HFF-Myc (cell line): ENCODE measurements around the gene RRAGC.

Experiments used
- DNase-seq: peaks from one replicate; pipeline ENCODE4 v3.0.0-alpha.2; 2011; ENCODE audit warnings: low read depth; ENCODE audit errors: extremely low read depth
- H3K4me3 ChIP-seq: replicated peaks from 2 replicates; pipeline ENCODE4 v1.5.1; 2011; ENCODE audit warnings: low read depth, mild to moderate bottlenecking, control low read depth, low read length
- TF ChIP-seq, protein P1 (sequence below): IDR thresholded peaks from 2 replicates; pipeline ENCODE4 v1.5.1; 2012; ENCODE audit warnings: mild to moderate bottlenecking, low read depth, low read length, control low read depth; ENCODE audit errors: missing control alignments

RRAGC gene, protein sequence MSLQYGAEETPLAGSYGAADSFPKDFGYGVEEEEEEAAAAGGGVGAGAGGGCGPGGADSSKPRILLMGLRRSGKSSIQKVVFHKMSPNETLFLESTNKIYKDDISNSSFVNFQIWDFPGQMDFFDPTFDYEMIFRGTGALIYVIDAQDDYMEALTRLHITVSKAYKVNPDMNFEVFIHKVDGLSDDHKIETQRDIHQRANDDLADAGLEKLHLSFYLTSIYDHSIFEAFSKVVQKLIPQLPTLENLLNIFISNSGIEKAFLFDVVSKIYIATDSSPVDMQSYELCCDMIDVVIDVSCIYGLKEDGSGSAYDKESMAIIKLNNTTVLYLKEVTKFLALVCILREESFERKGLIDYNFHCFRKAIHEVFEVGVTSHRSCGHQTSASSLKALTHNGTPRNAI

GRCh38 chr1:38859561-38860453 lies at the start of gene RRAGC:
RRAGC (minus strand) TSS chr1:38859772; CDS start chr1:38859646, 126 bp downstream.
- DNase-seq, result peak; percentile 85
- TF ChIP-seq, protein P1, sequence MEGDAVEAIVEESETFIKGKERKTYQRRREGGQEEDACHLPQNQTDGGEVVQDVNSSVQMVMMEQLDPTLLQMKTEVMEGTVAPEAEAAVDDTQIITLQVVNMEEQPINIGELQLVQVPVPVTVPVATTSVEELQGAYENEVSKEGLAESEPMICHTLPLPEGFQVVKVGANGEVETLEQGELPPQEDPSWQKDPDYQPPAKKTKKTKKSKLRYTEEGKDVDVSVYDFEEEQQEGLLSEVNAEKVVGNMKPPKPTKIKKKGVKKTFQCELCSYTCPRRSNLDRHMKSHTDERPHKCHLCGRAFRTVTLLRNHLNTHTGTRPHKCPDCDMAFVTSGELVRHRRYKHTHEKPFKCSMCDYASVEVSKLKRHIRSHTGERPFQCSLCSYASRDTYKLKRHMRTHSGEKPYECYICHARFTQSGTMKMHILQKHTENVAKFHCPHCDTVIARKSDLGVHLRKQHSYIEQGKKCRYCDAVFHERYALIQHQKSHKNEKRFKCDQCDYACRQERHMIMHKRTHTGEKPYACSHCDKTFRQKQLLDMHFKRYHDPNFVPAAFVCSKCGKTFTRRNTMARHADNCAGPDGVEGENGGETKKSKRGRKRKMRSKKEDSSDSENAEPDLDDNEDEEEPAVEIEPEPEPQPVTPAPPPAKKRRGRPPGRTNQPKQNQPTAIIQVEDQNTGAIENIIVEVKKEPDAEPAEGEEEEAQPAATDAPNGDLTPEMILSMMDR, result no peak

GRCh38 chr1:38908821-38909220 lies 49.2 kb upstream of the RRAGC start:
- DNase-seq, result no peak
- TF ChIP-seq, protein P1, result no peak
- H3K4me3 ChIP-seq, result no peak overlapping the region

More at GRCh38 chr1:38859561-38860453, at the start of gene RRAGC:
- peak within 1 kb of the TSS; percentile 80 for H3K4me3 ChIP-seq

- H3K4me3 ChIP-seq, result no peak overlapping the region
- TF ChIP-seq, protein P1, result no peak
- DNase-seq, result no peak
Measured at GRCh38 chr1:38905985-38906384, 46.4 kb upstream of the RRAGC start.

DNA sequence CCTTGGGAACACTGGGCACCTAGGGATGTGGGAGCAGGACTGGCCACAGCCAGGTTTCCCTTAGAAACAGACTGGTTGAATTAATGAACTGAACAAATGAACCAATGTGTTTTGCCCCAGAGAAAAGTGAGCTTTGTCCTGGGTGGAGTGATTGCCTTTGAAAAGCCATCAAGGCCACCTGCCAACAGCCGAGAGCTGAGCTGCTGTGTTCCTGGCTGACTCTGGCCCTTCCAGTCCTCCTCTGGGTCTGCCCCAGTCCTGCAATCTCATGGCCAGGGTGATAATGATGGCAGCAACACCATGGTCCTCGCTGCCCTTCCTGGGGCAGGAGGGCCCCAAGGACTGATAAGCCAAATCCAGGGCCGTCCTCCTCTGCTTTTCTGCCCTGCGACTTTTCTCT lies 40.0 kb upstream of the RRAGC start:
- TF ChIP-seq, protein P1, result no peak
- H3K4me3 ChIP-seq, result no peak overlapping the region
- no peak for DNase-seq

GRCh38 chr1:38898653-38899230 lies 39.2 kb upstream of the RRAGC start:
- DNase-seq, result no peak
- H3K4me3 ChIP-seq, result no peak overlapping the region
- TF ChIP-seq, protein P1, result no peak

DNA sequence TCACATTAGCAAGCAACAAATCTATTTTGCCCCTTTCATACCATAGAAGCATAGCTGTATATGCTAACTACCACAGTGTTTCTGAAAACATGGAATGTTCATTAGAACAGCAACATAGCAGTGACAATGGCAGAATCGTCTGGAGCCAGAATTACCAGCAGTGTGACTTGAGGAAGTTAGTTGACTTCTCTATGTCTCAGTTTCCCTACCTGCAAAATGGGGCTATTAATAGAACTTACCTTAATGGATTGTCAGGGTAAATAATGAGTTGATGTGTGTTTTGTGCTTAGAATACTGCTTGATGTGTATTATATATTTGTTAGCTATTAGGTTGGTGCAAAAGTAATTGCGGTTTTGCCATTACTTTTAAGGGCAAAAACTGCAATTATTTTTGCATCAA lies 36.6 kb upstream of the RRAGC start:
- DNase-seq, result no peak
- TF ChIP-seq, protein P1, result no peak

More for the DNA sequence above, 36.6 kb upstream of the RRAGC start:
- no peak overlapping the region for H3K4me3 ChIP-seq
